COR-L47 (cell line): Measurements from ENCODE around the gene XIRP2.
A peak's percentile ranks its signal among the peaks of the same experiment; 100 is the strongest.

ENCODE experiments used
- DNase-seq: peaks from one replicate; lab custom pipeline; 2025; lab: John Stamatoyannopoulos, UW

The XIRP2 gene

GRCh38 chr2:167134381-167135072 lies 246.2 kb downstream of the XIRP2 start:
- no peak for DNase-seq

- no peak for DNase-seq
These were observed 247.4 kb downstream of the XIRP2 start for GRCh38 chr2:167135706-167136105.

- no peak for DNase-seq
These were observed 248.8 kb downstream of the XIRP2 start for GRCh38 chr2:167136879-167137596.

GRCh38 chr2:167140330-167140729 lies 252.1 kb downstream of the XIRP2 start:
- no peak for DNase-seq

GRCh38 chr2:167140767-167141166 lies 252.5 kb downstream of the XIRP2 start:
- DNase-seq, result peak; percentile 3

GRCh38 chr2:167142554-167142953 lies 254.3 kb downstream of the XIRP2 start:
- no peak for DNase-seq

GRCh38 chr2:167144179-167144898 lies 256.1 kb downstream of the XIRP2 start:
- no peak for DNase-seq

- DNase-seq, result no peak
These were observed 259.1 kb downstream of the XIRP2 start for GRCh38 chr2:167147271-167147941.

- DNase-seq, result no peak
These were observed 263.6 kb downstream of the XIRP2 start for GRCh38 chr2:167151894-167152293.

- DNase-seq, result no peak
These were observed 269.2 kb downstream of the XIRP2 start for GRCh38 chr2:167157523-167157922.

GRCh38 chr2:167177196-167177595 lies 288.9 kb downstream of the XIRP2 start:
- DNase-seq, result no peak

GRCh38 chr2:167181134-167181533 lies 292.9 kb downstream of the XIRP2 start:
- DNase-seq, result no peak

GRCh38 chr2:167181688-167182087 lies 293.4 kb downstream of the XIRP2 start:
- no peak for DNase-seq

- no peak for DNase-seq
These were observed 294.1 kb downstream of the XIRP2 start for GRCh38 chr2:167182403-167182802.

- DNase-seq, result no peak
These were observed 295.7 kb downstream of the XIRP2 start for GRCh38 chr2:167183931-167184330.

- DNase-seq, result no peak
These were observed 298.2 kb downstream of the XIRP2 start for GRCh38 chr2:167186465-167186864.

- no peak for DNase-seq
These were observed 298.9 kb downstream of the XIRP2 start for GRCh38 chr2:167187049-167187727.

- DNase-seq, result peak; percentile 12
These were observed 300.0 kb downstream of the XIRP2 start for GRCh38 chr2:167187978-167188967.

- no peak for DNase-seq
These were observed 301.8 kb downstream of the XIRP2 start for GRCh38 chr2:167190053-167190452.

- no peak for DNase-seq
These were observed 303.3 kb downstream of the XIRP2 start for GRCh38 chr2:167191588-167191987.

- no peak for DNase-seq
These were observed 304.6 kb downstream of the XIRP2 start for GRCh38 chr2:167192833-167193232.
